SK-N-SH (cell line): ENCODE measurements around the gene CASP6. TPM values are rescaled to one million over a fixed set of nuclear protein-coding genes. Genes with fewer than 3 reads are reported as not detected.
A peak's percentile ranks its signal among the peaks of the same experiment; 100 is the strongest.

Experiments
- CTCF ChIA-PET: fragments of 300-600, 350-600 bp; formaldehyde crosslinking; extraction: SDS; loops from one replicate; lab custom pipeline; 2021; lab: Yijun Ruan, JAX
- POLR2A ChIA-PET: fragments of 350-600 bp; sonication (Branson Sonifier 250); formaldehyde crosslinking; extraction: SDS; loops from one replicate; lab custom pipeline; 2020; ENCODE audit warnings: antibody characterized with exemption, inconsistent platforms; lab: Yijun Ruan, JAX
- DNase-seq: peaks from one replicate; pipeline ENCODE4 v3.0.0; 2012
- H2AFZ ChIP-seq: fragments of 200-600 bp; sonication (generic); 2 replicates; pipeline ENCODE4 v1.8.1; 2016; ENCODE audit warnings: antibody characterized with exemption, mild to moderate bottlenecking, low read depth
- H3F3A ChIP-seq: fragments of 200-600 bp; sonication (generic); replicated peaks from 2 replicates; pipeline ENCODE3; 2016; ENCODE audit warnings: antibody characterized with exemption, mild to moderate bottlenecking; ENCODE audit not compliant: insufficient read depth
- H3K27ac ChIP-seq, 2 experiments: fragments of 200-500 bp in 1 of 2; fragments of 200-600 bp in 1 of 2; sonication (Bioruptor generic) in 1 of 2; sonication (generic), shearing (Covaris generic) in 1 of 2; 2 replicates each; pipeline versions ENCODE4 v1.5.1 to v1.6.1; 2014 to 2016; ENCODE audit warnings: low read depth in 2 of 2, inconsistent platforms in 1 of 2, low read length in 1 of 2, mild to moderate bottlenecking in 1 of 2, mixed read lengths in 1 of 2
- H3K27me3 ChIP-seq: fragments of 200-600 bp; sonication (generic), shearing (Covaris generic); 2 replicates; pipeline ENCODE4 v1.6.1; 2016; ENCODE audit warnings: mixed run types; ENCODE audit not compliant: insufficient read depth
- H3K36me3 ChIP-seq, 2 experiments: fragments of 200-500 bp in 1 of 2; fragments of 200-600 bp in 1 of 2; sonication (Bioruptor generic) in 1 of 2; sonication (generic) in 1 of 2; replicated peaks in 1 of 2; 2 replicates each; pipeline versions ENCODE3 to v1.5.1; 2014 to 2016; ENCODE audit warnings: low read length in 1 of 2, mild to moderate bottlenecking in 1 of 2; ENCODE audit not compliant: insufficient read depth in 2 of 2, control insufficient read depth in 1 of 2
- H3K4me1 ChIP-seq, 2 experiments: fragments of 200-500 bp in 1 of 2; fragments of 200-600 bp in 1 of 2; sonication (Bioruptor generic) in 1 of 2; sonication (generic), shearing (Covaris generic) in 1 of 2; 2 replicates each; pipeline versions ENCODE4 v1.5.1 to v1.6.1; 2014 to 2016; ENCODE audit warnings: low read depth in 1 of 2, low read length in 1 of 2, mixed run types in 1 of 2; ENCODE audit not compliant: insufficient read depth in 2 of 2, control insufficient read depth in 1 of 2
- H3K4me2 ChIP-seq: fragments of 200-600 bp; sonication (generic), shearing (Covaris generic); 2 replicates; pipeline ENCODE4 v1.6.1; 2017; ENCODE audit warnings: mixed run types
- H3K4me3 ChIP-seq, 2 experiments: fragments of 200-500 bp in 1 of 2; fragments of 200-600 bp in 1 of 2; sonication (Bioruptor generic) in 1 of 2; sonication (generic), shearing (Covaris generic) in 1 of 2; 2 replicates each; pipeline versions ENCODE4 v1.5.1 to v1.8.1; 2014 to 2016; ENCODE audit warnings: low read depth in 2 of 2, inconsistent platforms in 1 of 2, low read length in 1 of 2, mild to moderate bottlenecking in 1 of 2, mixed read lengths in 1 of 2, moderate library complexity in 1 of 2
- H3K79me2 ChIP-seq: fragments of 200-600 bp; sonication (generic); 2 replicates; pipeline ENCODE4 v1.8.1; 2017; ENCODE audit warnings: mild to moderate bottlenecking; ENCODE audit not compliant: insufficient read depth
- H3K9ac ChIP-seq: fragments of 200-600 bp; sonication (generic); 2 replicates; pipeline ENCODE4 v1.6.1; 2017; ENCODE audit warnings: mixed run types
- H3K9me2 ChIP-seq: fragments of 200-600 bp; sonication (generic); 2 replicates; pipeline ENCODE4 v1.6.1; 2017; ENCODE audit warnings: mixed run types
- H3K9me3 ChIP-seq: fragments of 200-600 bp; sonication (generic); 2 replicates; pipeline ENCODE4 v1.6.1; 2017; ENCODE audit warnings: mixed run types, mild to moderate bottlenecking, moderate library complexity
- H4K20me1 ChIP-seq: fragments of 200-600 bp; sonication (generic); 2 replicates; pipeline ENCODE4 v1.6.1; 2017; ENCODE audit warnings: mild to moderate bottlenecking, mixed run types; ENCODE audit not compliant: insufficient read depth
- EP300 ChIP-seq, 2 experiments: IDR thresholded peaks; 2 replicates each; pipeline versions ENCODE4 v1.4.0 to v1.6.1; 2012; ENCODE audit warnings: borderline replicate concordance in 1 of 2, low read depth in 1 of 2, low read length in 1 of 2
- FOSL2 ChIP-seq: IDR thresholded peaks from 2 replicates; pipeline ENCODE4 v1.4.0; 2012; ENCODE audit warnings: low read depth, mild to moderate bottlenecking, moderate library complexity, borderline replicate concordance
- FOXM1 ChIP-seq: IDR thresholded peaks from 2 replicates; pipeline ENCODE4 v1.4.0; 2012; ENCODE audit warnings: low read depth, mild to moderate bottlenecking
- GABPA ChIP-seq: IDR thresholded peaks from 2 replicates; pipeline ENCODE4 v1.4.0; 2012; ENCODE audit warnings: low read depth, mild to moderate bottlenecking
- GATA2 ChIP-seq: sonication (generic); formaldehyde crosslinking; IDR thresholded peaks from 2 replicates; pipeline ENCODE4 v1.5.0; 2020; ENCODE audit warnings: mild to moderate bottlenecking, missing genetic modification reagents
- MXI1 ChIP-seq: IDR thresholded peaks from 2 replicates; pipeline ENCODE4 v1.6.1; 2012; ENCODE audit warnings: mild to moderate bottlenecking, low read depth, low read length, improper control_type of control experiment
- NFIC ChIP-seq: IDR thresholded peaks from 2 replicates; pipeline ENCODE4 v1.4.0; 2012; ENCODE audit warnings: borderline replicate concordance
- NRF1 ChIP-seq: IDR thresholded peaks from 2 replicates; pipeline ENCODE4 v1.6.1; 2012; ENCODE audit warnings: low read depth, mild to moderate bottlenecking, low read length
- RAD21 ChIP-seq: IDR thresholded peaks from 2 replicates; pipeline ENCODE4 v1.6.1; 2012; ENCODE audit warnings: mild to moderate bottlenecking, low read length
- RFX5 ChIP-seq: IDR thresholded peaks from 2 replicates; pipeline ENCODE4 v1.6.1; 2012; ENCODE audit warnings: mild to moderate bottlenecking, improper control_type of control experiment, low read length
- RXRA ChIP-seq: IDR thresholded peaks from 2 replicates; pipeline ENCODE4 v1.4.0; 2012; ENCODE audit warnings: low read depth, mild to moderate bottlenecking, borderline replicate concordance
- SMC3 ChIP-seq: IDR thresholded peaks from 2 replicates; pipeline ENCODE4 v1.6.1; 2012; ENCODE audit warnings: low read depth, low read length, improper control_type of control experiment
- TCF12 ChIP-seq: IDR thresholded peaks from 2 replicates; pipeline ENCODE4 v1.4.0; 2012
- YY1 ChIP-seq: IDR thresholded peaks from 2 replicates; pipeline ENCODE4 v1.4.0; 2012; ENCODE audit warnings: low read depth, mild to moderate bottlenecking
- WGBS: methylation state at CpG from one replicate; pipeline ENCODE4 v1.1.6; 2017; ENCODE audit warnings: low lambda C conversion rate; 5-methylcytosine and 5-hydroxymethylcytosine counted together
- polyA plus RNA-seq, 3 experiments: library from polyadenylated mRNA; depleted of rRNA; stranded (reverse); fragments of >200 nt; gene quantifications; 2 replicates each; pipeline ENCODE4 v1.2.3, GENCODE V29; 2012
- TF ChIP-seq, protein P1 (sequence below): fragments of 200-600 bp; sonication (generic); IDR thresholded peaks from 2 replicates; pipeline ENCODE4 v1.6.1; 2017; ENCODE audit warnings: antibody characterized with exemption, mild to moderate bottlenecking, moderate library complexity
- TF ChIP-seq, protein P2 (sequence below): IDR thresholded peaks from 2 replicates; pipeline ENCODE4 v1.4.0; 2012; ENCODE audit warnings: low read depth, borderline replicate concordance
- TF ChIP-seq, protein P3 (sequence below): IDR thresholded peaks from 2 replicates; pipeline ENCODE4; 2012

The CASP6 gene
- polyA plus RNA-seq, 1 of the 3 experiments (the other 2 are of a cell fraction), result 30.2 TPM

DNA sequence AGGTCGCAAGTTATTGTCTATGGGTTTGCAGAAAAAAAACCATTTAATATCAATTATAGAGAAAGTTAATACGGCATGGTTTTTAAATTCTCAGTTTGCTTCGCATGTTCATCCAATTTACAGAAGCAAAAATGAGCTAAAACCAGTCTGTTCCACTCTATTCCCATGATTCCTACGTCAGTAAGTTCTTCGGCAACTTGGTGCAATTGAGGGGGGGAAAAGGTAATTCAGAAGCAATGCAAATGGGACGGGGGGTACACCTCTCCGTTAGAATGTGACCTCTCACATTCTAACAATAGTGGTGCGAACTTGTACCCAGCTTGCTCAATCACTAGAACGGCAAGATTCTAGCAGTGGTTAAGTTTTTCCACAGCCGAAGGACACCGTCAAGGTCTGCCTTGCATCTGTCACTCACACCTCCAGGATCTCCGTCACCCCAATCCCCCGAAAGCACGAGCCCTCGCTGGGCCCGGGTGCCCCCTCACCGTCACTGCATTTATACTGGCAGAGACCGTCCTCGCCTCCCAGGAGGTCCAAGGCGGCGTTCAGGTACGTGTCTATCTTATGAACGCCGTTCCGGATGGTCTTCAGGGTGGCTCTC, 26.0 kb upstream of the CASP6 start:
- H3K27ac ChIP-seq, result no peak overlapping the region; a peak in 1 of 4 replicates
- WGBS, result 9% methylated on average over 21 of the region's 25 CpGs
- peaks cover 17% of the 10 kb centered on the region for H3K79me2 ChIP-seq
- peak overlapping the region; percentile 92 for H3K4me2 ChIP-seq
- POLR2A ChIA-PET, result no interaction called here
- no peak for DNase-seq
- CTCF ChIA-PET, result interaction anchor here (1.0 kb wide), 1 partner anchor 92 kb away, joined by 4 read pairs; no protein-coding TSS in a partner anchor
- H3K36me3 ChIP-seq, result peaks cover 2 to 6% of the 10 kb centered on the region in 2 experiments
- H3K9me2 ChIP-seq, result no peaks in the 10 kb centered on the region
- H3K9me3 ChIP-seq, result no peaks in the 10 kb centered on the region
- peaks cover 0 to 4% of the 10 kb centered on the region in 2 experiments; a peak in 2 of 4 replicates for H3K4me1 ChIP-seq
- peak overlapping the region; percentile 88 to 92 for H3K4me3 ChIP-seq
- H3F3A ChIP-seq, result no peaks in the 10 kb centered on the region
- TF ChIP-seq, protein P1, sequence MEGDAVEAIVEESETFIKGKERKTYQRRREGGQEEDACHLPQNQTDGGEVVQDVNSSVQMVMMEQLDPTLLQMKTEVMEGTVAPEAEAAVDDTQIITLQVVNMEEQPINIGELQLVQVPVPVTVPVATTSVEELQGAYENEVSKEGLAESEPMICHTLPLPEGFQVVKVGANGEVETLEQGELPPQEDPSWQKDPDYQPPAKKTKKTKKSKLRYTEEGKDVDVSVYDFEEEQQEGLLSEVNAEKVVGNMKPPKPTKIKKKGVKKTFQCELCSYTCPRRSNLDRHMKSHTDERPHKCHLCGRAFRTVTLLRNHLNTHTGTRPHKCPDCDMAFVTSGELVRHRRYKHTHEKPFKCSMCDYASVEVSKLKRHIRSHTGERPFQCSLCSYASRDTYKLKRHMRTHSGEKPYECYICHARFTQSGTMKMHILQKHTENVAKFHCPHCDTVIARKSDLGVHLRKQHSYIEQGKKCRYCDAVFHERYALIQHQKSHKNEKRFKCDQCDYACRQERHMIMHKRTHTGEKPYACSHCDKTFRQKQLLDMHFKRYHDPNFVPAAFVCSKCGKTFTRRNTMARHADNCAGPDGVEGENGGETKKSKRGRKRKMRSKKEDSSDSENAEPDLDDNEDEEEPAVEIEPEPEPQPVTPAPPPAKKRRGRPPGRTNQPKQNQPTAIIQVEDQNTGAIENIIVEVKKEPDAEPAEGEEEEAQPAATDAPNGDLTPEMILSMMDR, result no peak
- no peak for TF ChIP-seq RFX5
- no peak for TF ChIP-seq GABPA
- peak overlapping the region; percentile 96 for H2AFZ ChIP-seq
- H4K20me1 ChIP-seq, result no peaks in the 10 kb centered on the region
- peak overlapping the region; percentile 64 for H3K9ac ChIP-seq
- no peaks in the 10 kb centered on the region for H3K27me3 ChIP-seq

DNA sequence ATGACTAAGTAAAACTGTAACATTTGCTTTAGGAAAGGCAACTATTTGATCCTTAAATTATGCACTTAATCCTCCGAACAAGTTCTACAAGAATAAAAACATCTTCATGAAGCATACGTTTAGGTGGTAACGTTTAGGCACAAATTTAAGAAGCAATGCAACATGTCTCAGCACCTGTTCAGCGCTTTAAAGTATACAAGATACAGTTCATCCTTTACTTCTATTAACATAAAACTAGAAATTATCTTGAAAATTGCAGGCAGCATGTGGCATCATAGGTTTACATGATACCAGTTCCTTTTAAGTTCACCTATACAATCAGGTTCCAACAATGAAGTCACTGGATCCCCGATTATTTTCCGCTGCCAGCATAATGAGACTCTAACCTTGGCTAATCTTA, 25.1 kb upstream of the CASP6 start:
- Histone ChIP-seq H3K36me3 (peaks cover 2 to 6% of the 10 kb centered on the region in 2 experiments), H3K4me1 (peaks cover 0 to 4% of the 10 kb centered on the region in 2 experiments; a peak in 2 of 4 replicates), H3K4me2 (peak overlapping the region; percentile 92), H3K27ac (no peak overlapping the region), H3K79me2 (peaks cover 17% of the 10 kb centered on the region), H3K9me2 (no peaks in the 10 kb centered on the region), H3K4me3 (peak overlapping the region; percentile 88 to 92; a peak in 2 of 4 replicates), H3K9me3 (no peaks in the 10 kb centered on the region), H2AFZ (no peak overlapping the region), H3F3A (no peaks in the 10 kb centered on the region), H3K27me3 (no peaks in the 10 kb centered on the region), H4K20me1 (no peaks in the 10 kb centered on the region), H3K9ac (no peak overlapping the region)
- ChIA-PET CTCF (interaction anchor here (1.0 kb wide), 1 partner anchor 92 kb away, joined by 4 read pairs; no protein-coding TSS in a partner anchor), POLR2A (no interaction called here)
- 83% methylated on average over 6 of the region's 6 CpGs for WGBS
- TF ChIP-seq GABPA (no peak), EP300 (IDR thresholded peaks at IDR 0.05; ENCODE audit: borderline replicate concordance in 1 of 2, low read depth in 1 of 2, low read length in 1 of 2) (no peak), TCF12 (no peak), FOXM1 (no peak), MXI1 (no peak), SMC3 (no peak), NRF1 (no peak), RAD21 (no peak), GATA2 (CRISPR knock-in tag) (no peak), YY1 (no peak), NFIC (no peak), FOSL2 (no peak), RXRA (no peak)
- TF ChIP-seq, protein P2, sequence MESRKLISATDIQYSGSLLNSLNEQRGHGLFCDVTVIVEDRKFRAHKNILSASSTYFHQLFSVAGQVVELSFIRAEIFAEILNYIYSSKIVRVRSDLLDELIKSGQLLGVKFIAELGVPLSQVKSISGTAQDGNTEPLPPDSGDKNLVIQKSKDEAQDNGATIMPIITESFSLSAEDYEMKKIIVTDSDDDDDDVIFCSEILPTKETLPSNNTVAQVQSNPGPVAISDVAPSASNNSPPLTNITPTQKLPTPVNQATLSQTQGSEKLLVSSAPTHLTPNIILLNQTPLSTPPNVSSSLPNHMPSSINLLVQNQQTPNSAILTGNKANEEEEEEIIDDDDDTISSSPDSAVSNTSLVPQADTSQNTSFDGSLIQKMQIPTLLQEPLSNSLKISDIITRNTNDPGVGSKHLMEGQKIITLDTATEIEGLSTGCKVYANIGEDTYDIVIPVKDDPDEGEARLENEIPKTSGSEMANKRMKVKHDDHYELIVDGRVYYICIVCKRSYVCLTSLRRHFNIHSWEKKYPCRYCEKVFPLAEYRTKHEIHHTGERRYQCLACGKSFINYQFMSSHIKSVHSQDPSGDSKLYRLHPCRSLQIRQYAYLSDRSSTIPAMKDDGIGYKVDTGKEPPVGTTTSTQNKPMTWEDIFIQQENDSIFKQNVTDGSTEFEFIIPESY, result no peak
- TF ChIP-seq, protein P1, result no peak
- TF ChIP-seq, protein P3, sequence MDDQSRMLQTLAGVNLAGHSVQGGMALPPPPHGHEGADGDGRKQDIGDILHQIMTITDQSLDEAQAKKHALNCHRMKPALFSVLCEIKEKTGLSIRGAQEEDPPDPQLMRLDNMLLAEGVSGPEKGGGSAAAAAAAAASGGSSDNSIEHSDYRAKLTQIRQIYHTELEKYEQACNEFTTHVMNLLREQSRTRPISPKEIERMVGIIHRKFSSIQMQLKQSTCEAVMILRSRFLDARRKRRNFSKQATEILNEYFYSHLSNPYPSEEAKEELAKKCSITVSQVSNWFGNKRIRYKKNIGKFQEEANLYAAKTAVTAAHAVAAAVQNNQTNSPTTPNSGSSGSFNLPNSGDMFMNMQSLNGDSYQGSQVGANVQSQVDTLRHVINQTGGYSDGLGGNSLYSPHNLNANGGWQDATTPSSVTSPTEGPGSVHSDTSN, result no peak
- no peak for DNase-seq
